Nephron (organoid): ENCODE results near the gene HSPBAP1.

Source experiments
- H3K27ac Mint-ChIP-seq, 3 experiments: 2 replicates each; pipeline ENCODE4 v1.8.0; 2020; ENCODE audit warnings: mixed read lengths in 3 of 3, mild to moderate bottlenecking in 2 of 3, moderate library complexity in 1 of 3
- H3K27me3 Mint-ChIP-seq: 2 replicates; pipeline ENCODE4 v1.8.0; 2021; ENCODE audit warnings: low read depth, mild to moderate bottlenecking, moderate library complexity, mixed read lengths
- H3K36me3 Mint-ChIP-seq: 2 replicates; pipeline ENCODE4 v1.8.0; 2020; ENCODE audit warnings: low read depth, mixed read lengths
- H3K4me1 Mint-ChIP-seq: 2 replicates; pipeline ENCODE4 v1.8.0; 2020; ENCODE audit warnings: mixed read lengths
- H3K4me3 Mint-ChIP-seq, 3 experiments: 2 replicates each; pipeline ENCODE4 v1.8.0; 2020; ENCODE audit warnings: mild to moderate bottlenecking in 3 of 3, mixed read lengths in 3 of 3, moderate library complexity in 2 of 3
- H3K9me3 Mint-ChIP-seq: 2 replicates; pipeline ENCODE4 v1.8.0; 2020; ENCODE audit warnings: mixed read lengths
- TF ChIP-seq, protein P1 (sequence below), 3 experiments: fragments of 200-600 bp; sonication (generic); IDR thresholded peaks; one replicate each; pipeline ENCODE4 v1.5.0; 2021; ENCODE audit warnings: antibody characterized with exemption in 3 of 3; ENCODE audit not compliant: unreplicated experiment in 3 of 3

HSPBAP1 gene

DNA sequence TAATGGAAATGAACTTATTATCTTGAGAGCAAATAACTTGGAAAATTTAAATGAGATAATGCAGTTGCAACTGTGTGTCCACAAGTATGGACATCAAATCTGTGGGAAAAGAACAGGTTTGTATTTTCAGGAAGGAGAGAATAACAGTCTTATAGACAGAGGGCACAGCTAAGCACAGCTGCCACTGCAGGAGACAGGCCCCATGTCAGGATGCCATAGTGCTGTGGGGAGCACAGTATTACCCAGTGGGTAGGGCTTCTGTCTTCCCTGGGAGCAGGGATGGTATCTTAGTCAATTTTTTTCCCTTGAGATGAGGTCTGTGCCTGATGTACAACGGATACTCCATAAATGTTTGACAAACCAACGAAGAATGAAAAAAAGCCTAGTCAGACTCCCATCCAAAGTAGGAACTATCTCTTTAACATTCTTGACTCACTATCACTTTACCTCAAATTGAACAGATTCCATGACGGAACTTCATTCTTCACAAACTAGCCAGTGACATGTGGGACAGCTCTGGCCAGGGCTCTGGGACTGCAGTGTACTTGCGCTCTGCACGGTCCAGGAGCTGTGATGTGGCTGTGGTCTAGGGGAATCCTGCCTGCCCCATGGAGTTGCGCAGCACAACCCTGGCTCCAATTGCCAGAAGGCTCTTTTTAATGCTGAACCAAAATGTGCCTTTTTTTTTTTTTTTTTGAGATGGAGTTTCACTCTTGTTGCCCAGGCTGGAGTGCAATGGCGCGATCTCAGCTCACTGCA, 64.7 kb downstream of the HSPBAP1 start:
- H3K27me3 Mint-ChIP-seq = no peaks in the 10 kb centered on the region
- TF ChIP-seq, protein P1, sequence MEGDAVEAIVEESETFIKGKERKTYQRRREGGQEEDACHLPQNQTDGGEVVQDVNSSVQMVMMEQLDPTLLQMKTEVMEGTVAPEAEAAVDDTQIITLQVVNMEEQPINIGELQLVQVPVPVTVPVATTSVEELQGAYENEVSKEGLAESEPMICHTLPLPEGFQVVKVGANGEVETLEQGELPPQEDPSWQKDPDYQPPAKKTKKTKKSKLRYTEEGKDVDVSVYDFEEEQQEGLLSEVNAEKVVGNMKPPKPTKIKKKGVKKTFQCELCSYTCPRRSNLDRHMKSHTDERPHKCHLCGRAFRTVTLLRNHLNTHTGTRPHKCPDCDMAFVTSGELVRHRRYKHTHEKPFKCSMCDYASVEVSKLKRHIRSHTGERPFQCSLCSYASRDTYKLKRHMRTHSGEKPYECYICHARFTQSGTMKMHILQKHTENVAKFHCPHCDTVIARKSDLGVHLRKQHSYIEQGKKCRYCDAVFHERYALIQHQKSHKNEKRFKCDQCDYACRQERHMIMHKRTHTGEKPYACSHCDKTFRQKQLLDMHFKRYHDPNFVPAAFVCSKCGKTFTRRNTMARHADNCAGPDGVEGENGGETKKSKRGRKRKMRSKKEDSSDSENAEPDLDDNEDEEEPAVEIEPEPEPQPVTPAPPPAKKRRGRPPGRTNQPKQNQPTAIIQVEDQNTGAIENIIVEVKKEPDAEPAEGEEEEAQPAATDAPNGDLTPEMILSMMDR (IDR thresholded peaks at IDR 0.05; ENCODE audit: unreplicated experiment in 3 of 3) = no peak
- peaks cover 24% of the 10 kb centered on the region for H3K9me3 Mint-ChIP-seq
- H3K4me1 Mint-ChIP-seq = no peaks in the 10 kb centered on the region
- no peak overlapping the region for H3K4me3 Mint-ChIP-seq
- no peak overlapping the region for H3K27ac Mint-ChIP-seq
- peaks cover 44% of the 10 kb centered on the region for H3K36me3 Mint-ChIP-seq

DNA sequence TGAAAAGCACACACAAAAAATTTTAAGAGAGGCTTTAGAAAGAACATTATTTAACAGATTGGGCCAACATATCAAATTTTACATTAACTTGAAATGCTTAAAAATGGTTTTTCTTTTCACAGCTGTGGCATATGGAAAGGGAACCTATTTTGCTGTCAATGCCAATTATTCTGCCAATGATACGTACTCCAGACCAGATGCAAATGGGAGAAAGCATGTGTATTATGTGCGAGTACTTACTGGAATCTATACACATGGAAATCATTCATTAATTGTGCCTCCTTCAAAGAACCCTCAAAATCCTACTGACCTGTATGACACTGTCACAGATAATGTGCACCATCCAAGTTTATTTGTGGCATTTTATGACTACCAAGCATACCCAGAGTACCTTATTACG, 65.4 kb downstream of the HSPBAP1 start:
- Mint-ChIP-seq H3K27ac (no peak overlapping the region), H3K4me1 (no peaks in the 10 kb centered on the region), H3K4me3 (no peak overlapping the region), H3K36me3 (peaks cover 42% of the 10 kb centered on the region), H3K27me3 (no peaks in the 10 kb centered on the region), H3K9me3 (peaks cover 23% of the 10 kb centered on the region)
- TF ChIP-seq, protein P1 (IDR thresholded peaks at IDR 0.05; ENCODE audit: unreplicated experiment in 3 of 3) = no peak

DNA sequence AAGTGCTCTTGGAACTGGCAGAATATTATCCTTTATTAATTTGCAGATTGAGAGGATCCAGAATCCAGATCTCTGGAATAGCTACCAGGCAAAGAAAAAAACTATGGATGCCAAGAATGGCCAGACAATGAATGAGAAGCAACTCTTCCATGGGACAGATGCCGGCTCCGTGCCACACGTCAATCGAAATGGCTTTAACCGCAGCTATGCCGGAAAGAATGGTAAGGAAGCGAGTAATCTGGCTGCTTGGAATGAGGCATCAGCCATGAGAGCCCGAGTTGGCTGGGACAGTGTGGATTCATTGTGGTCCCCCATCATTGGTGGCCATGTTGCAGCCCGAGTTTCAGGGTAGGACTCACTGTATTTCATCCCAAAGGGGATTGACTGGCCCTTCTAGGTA, 65.9 kb downstream of the HSPBAP1 start:
- Mint-ChIP-seq H3K4me3 (no peak overlapping the region), H3K36me3 (peaks cover 38% of the 10 kb centered on the region), H3K9me3 (peaks cover 21% of the 10 kb centered on the region), H3K27ac (no peak overlapping the region), H3K27me3 (no peaks in the 10 kb centered on the region), H3K4me1 (no peaks in the 10 kb centered on the region)
- TF ChIP-seq, protein P1 (IDR thresholded peaks at IDR 0.05; ENCODE audit: unreplicated experiment in 3 of 3) = no peak

DNA sequence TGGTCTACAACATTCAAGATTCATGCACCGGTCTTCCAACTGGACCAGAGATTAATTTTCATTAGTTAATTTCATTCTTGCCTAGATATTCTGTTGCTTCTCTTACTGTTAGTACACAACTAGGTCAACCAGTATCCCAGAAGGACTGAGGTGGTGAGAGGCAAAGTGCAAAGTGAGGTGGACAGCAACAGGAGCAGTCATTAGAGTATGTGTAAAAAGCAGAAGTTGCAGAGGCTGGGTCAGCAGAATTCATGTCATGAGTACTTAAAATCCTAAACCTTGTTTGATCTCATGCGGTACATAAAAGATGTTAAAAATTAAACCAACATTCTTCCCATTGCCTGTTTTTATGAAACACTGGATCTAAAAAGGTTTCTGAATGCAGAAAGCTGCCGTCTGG, 66.3 kb downstream of the HSPBAP1 start:
- Mint-ChIP-seq H3K27ac (no peak overlapping the region), H3K4me3 (no peak overlapping the region), H3K27me3 (no peaks in the 10 kb centered on the region), H3K4me1 (no peaks in the 10 kb centered on the region), H3K36me3 (peaks cover 35% of the 10 kb centered on the region), H3K9me3 (peaks cover 16% of the 10 kb centered on the region)
- TF ChIP-seq, protein P1 (IDR thresholded peaks at IDR 0.05; ENCODE audit: unreplicated experiment in 3 of 3) = no peak

DNA sequence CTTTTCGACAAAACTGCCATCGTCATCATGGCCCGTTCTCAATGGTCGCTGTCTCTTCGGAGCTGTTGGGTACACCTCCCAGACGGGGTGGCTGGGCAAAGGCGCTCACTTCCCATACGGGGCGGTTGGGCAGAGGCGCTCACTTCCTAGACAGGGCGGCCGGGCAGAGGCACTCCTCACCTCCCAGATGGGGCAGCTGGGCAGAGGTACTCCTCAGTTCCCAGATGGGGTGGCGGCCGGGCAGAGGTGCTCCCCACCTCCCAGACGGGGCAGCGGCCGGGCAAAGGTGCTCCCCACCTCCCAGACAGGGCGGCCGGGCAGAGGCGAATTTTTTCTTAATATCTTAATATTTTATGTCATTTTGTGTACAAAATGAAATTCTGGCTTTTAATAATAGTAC, 68.5 kb downstream of the HSPBAP1 start:
- no peak overlapping the region for H3K27ac Mint-ChIP-seq
- no peak overlapping the region for H3K4me3 Mint-ChIP-seq
- no peaks in the 10 kb centered on the region for H3K4me1 Mint-ChIP-seq
- H3K36me3 Mint-ChIP-seq = peaks cover 23% of the 10 kb centered on the region
- TF ChIP-seq, protein P1 (IDR thresholded peaks at IDR 0.05; ENCODE audit: unreplicated experiment in 3 of 3) = no peak
- H3K27me3 Mint-ChIP-seq = no peaks in the 10 kb centered on the region
- peaks cover 13% of the 10 kb centered on the region for H3K9me3 Mint-ChIP-seq
